MM.1S (cell line): ENCODE measurements around the gene SIGLEC11.
"Not testable (repeated sequence)": the region's sequence is repeated elsewhere in the genome, so short reads cannot be mapped to it uniquely, and the experiment has no call there.

Experiments used
- DNase-seq: peaks from one replicate; pipeline ENCODE4 v3.0.0-alpha.2; 2015
- H2AFZ ChIP-seq: fragments of 300-600 bp; sonication (generic); 2 replicates; pipeline ENCODE4 v1.6.0; 2016; ENCODE audit warnings: antibody characterized with exemption, low read length
- H3F3A ChIP-seq: fragments of 300-600 bp; sonication (generic); 2 replicates; pipeline ENCODE4 v1.6.1; 2016; ENCODE audit warnings: mild to moderate bottlenecking, antibody characterized with exemption, low read length, moderate library complexity, mixed read lengths; ENCODE audit not compliant: insufficient read depth
- H3K27ac ChIP-seq: fragments of 300-600 bp; sonication (generic); 2 replicates; pipeline ENCODE4 v1.5.1; 2016; ENCODE audit warnings: mild to moderate bottlenecking, low read length
- H3K27me3 ChIP-seq: fragments of 300-600 bp; sonication (generic); replicated peaks from 2 replicates; pipeline ENCODE4 v1.6.0; 2016; ENCODE audit warnings: low read length; ENCODE audit not compliant: insufficient read depth
- H3K36me3 ChIP-seq: fragments of 300-600 bp; sonication (generic); replicated peaks from 2 replicates; pipeline ENCODE4 v1.6.1; 2016; ENCODE audit warnings: mild to moderate bottlenecking, low read length, mixed read lengths; ENCODE audit not compliant: insufficient read depth
- H3K4me1 ChIP-seq: fragments of 300-600 bp; sonication (generic); 2 replicates; pipeline ENCODE4 v1.6.1; 2016; ENCODE audit warnings: low read length, mixed read lengths
- H3K4me2 ChIP-seq: fragments of 300-600 bp; sonication (generic); 2 replicates; pipeline ENCODE4 v1.6.0; 2016; ENCODE audit warnings: low read depth, low read length
- H3K4me3 ChIP-seq: fragments of 300-600 bp; sonication (generic); 2 replicates; pipeline ENCODE4 v1.5.1; 2016; ENCODE audit warnings: low read length, mixed read lengths
- H3K79me2 ChIP-seq: fragments of 300-600 bp; sonication (generic); 2 replicates; pipeline ENCODE4 v1.6.1; 2016; ENCODE audit warnings: mixed run types, low read length, mixed read lengths
- H3K9ac ChIP-seq: fragments of 300-600 bp; sonication (generic); 2 replicates; pipeline ENCODE4 v1.6.1; 2016; ENCODE audit warnings: low read length, mixed read lengths
- H3K9me2 ChIP-seq: fragments of 300-600 bp; sonication (generic); replicated peaks from 2 replicates; pipeline ENCODE4 v1.6.1; 2016; ENCODE audit warnings: mild to moderate bottlenecking, low read length, mixed read lengths; ENCODE audit not compliant: insufficient read depth
- H3K9me3 ChIP-seq: fragments of 300-600 bp; sonication (generic); replicated peaks from 2 replicates; pipeline ENCODE4 v1.6.1; 2016; ENCODE audit warnings: mild to moderate bottlenecking, low read length, mixed read lengths; ENCODE audit not compliant: insufficient read depth
- H4K20me1 ChIP-seq: fragments of 300-600 bp; sonication (generic); 2 replicates; pipeline ENCODE4 v1.6.1; 2016; ENCODE audit warnings: mild to moderate bottlenecking, low read length, moderate library complexity, mixed read lengths; ENCODE audit not compliant: insufficient read depth
- CTCF ChIP-seq: fragments of 300-600 bp; sonication (generic); IDR thresholded peaks from 2 replicates; pipeline ENCODE4 v1.5.1; 2016; ENCODE audit warnings: antibody characterized with exemption, low read length, mixed read lengths
- EZH2 ChIP-seq: fragments of 300-600 bp; sonication (generic); optimal IDR thresholded peaks from 2 replicates; pipeline ENCODE3; 2017; ENCODE audit warnings: low read depth, mild to moderate bottlenecking, antibody characterized with exemption, low read length, mixed read lengths
- EZH2phosphoT487 ChIP-seq: fragments of 300-600 bp; sonication (generic); IDR thresholded peaks from 2 replicates; pipeline ENCODE4 v1.6.1; 2018; ENCODE audit warnings: antibody characterized with exemption, low read length

The SIGLEC11 gene

GRCh38 chr19:49958596-49958995 lies 2.4 kb downstream of the SIGLEC11 start:
- not testable (repeated sequence) for H2AFZ ChIP-seq, DNase-seq, H3F3A ChIP-seq, H3K9me2 ChIP-seq, H3K27me3 ChIP-seq, H3K79me2 ChIP-seq, H3K36me3 ChIP-seq, H3K4me3 ChIP-seq, H3K27ac ChIP-seq, H3K4me1 ChIP-seq, H3K9me3 ChIP-seq, H4K20me1 ChIP-seq, H3K9ac ChIP-seq, H3K4me2 ChIP-seq

- H3K9ac ChIP-seq, DNase-seq: not testable (repeated sequence)
Measured at GRCh38 chr19:49958144-49958543, 2.8 kb downstream of the SIGLEC11 start.

GRCh38 chr19:49957262-49957915 lies 3.6 kb downstream of the SIGLEC11 start:
- H3K9me2 ChIP-seq = no peaks in the 10 kb centered on the region
- H4K20me1 ChIP-seq = no peaks in the 10 kb centered on the region
- H3K9ac ChIP-seq = no peak overlapping the region
- no peaks in the 10 kb centered on the region for H3F3A ChIP-seq
- no peak for DNase-seq
- no peaks in the 10 kb centered on the region for H3K79me2 ChIP-seq
- TF ChIP-seq CTCF = no peak
- TF ChIP-seq EZH2 = no peak
- TF ChIP-seq EZH2phosphoT487 = no peak
- no peaks in the 10 kb centered on the region for H3K9me3 ChIP-seq
- H2AFZ ChIP-seq = no peak overlapping the region
- 0 out of 2 replicates have a peak, but pooled peaks cover 4% of the 10 kb centered on the region for H3K4me1 ChIP-seq
- no peaks in the 10 kb centered on the region for H3K36me3 ChIP-seq
- no peak overlapping the region for H3K27ac ChIP-seq
- no peak overlapping the region for H3K4me2 ChIP-seq
- H3K4me3 ChIP-seq = no peak overlapping the region
- no peaks in the 10 kb centered on the region for H3K27me3 ChIP-seq

More at GRCh38 chr19:49958144-49958543, 2.8 kb downstream of the SIGLEC11 start:
- not testable (repeated sequence) for H3K4me1 ChIP-seq, H3K4me2 ChIP-seq, H3F3A ChIP-seq, H2AFZ ChIP-seq, H3K27ac ChIP-seq, H3K79me2 ChIP-seq, H3K36me3 ChIP-seq, H3K4me3 ChIP-seq, H4K20me1 ChIP-seq, H3K9me2 ChIP-seq, H3K27me3 ChIP-seq, H3K9me3 ChIP-seq

- no peak for DNase-seq
- Histone ChIP-seq H3K27ac (no peak overlapping the region), H3K79me2 (no peaks in the 10 kb centered on the region), H3K4me3 (no peak overlapping the region), H3K9me3 (no peaks in the 10 kb centered on the region), H3K36me3 (no peaks in the 10 kb centered on the region), H3K9me2 (no peaks in the 10 kb centered on the region), H3F3A (no peaks in the 10 kb centered on the region), H3K9ac (no peak overlapping the region), H3K4me1 (0 out of 2 replicates have a peak, but pooled peaks cover 6% of the 10 kb centered on the region), H4K20me1 (no peaks in the 10 kb centered on the region), H3K4me2 (no peak overlapping the region), H3K27me3 (no peaks in the 10 kb centered on the region), H2AFZ (no peak overlapping the region)
- TF ChIP-seq EZH2phosphoT487 = no peak
- TF ChIP-seq CTCF = no peak
Measured at GRCh38 chr19:49956115-49956495, 4.9 kb downstream of the SIGLEC11 start.
